IPS-18c (cell line): Measurements from ENCODE around the gene CAB39L.

Source experiments
- H3K4me3 ChIP-seq: 2 replicates; pipeline ENCODE4 v1.7.0; 2013; ENCODE audit warnings: low read depth, mild to moderate bottlenecking, low read length, moderate library complexity; ENCODE audit not compliant: insufficient read depth
- H3K9me3 ChIP-seq: one replicate; pipeline ENCODE4 v1.6.1; 2013; ENCODE audit warnings: mild to moderate bottlenecking, low read length, moderate library complexity; ENCODE audit not compliant: control insufficient read depth, insufficient read depth

The CAB39L gene

DNA sequence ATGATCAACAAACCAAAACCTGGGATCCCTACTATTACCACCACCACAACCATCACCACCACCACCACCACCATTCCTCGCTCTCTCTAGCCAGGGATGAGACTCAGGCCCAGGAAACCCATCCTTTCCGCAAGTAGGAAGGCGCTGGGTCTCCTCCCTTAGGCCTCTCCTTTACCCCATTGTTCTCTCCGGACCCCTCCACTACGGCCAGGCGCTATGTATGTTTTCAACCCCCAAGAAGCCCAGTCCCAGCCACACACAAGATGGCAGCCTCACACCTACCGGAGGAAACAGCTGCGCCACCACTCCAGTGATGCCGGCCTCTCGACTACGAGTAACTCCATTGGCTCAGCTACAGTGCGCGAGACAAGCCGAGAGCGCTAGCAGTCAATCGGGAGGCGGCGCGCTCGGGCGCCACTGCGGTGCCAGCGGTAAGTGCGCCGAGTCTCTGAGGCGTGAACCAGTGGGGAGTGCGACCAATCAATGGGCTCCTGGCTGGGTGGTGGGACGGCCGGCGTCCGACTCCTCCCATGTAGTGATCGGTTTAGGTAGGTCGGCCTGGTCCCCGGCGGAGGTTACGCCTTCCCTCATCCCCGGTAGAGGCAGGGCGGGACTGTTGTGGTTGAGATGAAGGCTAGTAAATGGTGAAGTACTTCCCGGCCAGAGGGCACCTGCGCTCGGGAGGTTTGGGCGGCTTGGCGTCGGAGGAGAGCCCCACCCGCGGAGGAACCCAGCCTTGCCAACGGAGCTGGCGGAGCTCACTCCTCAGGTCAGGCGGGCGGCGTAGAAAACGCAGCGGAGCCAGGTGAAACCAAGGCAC lies at the start of gene CAB39L, which contains the start of gene SETDB2:
Gene CAB39L, minus strand, starts transcription at position 361 of the 820 bp plus-strand sequence. CDS start 61,154 bp downstream, outside the sequence.
Gene SETDB2, plus strand, starts transcription at position 571 of the 820 bp plus-strand sequence. CDS start 7,620 bp downstream, outside the sequence.
- Histone ChIP-seq H3K4me3 (peak within 1 kb of the TSS; percentile 81), H3K9me3 (no peaks in the 10 kb centered on the region)

DNA sequence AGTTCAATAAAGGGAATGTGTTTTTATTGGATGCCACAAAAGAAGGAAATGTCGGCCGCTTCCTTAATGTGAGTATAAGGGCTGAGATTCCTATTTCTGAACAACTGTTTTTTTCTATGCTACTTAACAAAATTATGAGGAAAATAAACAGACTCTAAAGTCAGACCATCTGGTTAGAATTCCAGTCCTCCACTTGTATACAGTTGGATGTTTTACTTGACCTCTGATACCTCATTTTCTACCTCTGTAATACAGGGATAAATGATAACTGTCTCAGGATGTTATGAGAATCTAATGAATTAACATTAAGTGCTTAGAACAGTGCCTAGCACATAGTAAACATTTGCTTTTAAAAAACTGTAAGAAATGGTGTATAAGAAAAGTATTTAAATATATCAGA lies 44.7 kb upstream of the CAB39L start:
- Histone ChIP-seq H3K9me3 (no peaks in the 10 kb centered on the region), H3K4me3 (no peak overlapping the region)

DNA sequence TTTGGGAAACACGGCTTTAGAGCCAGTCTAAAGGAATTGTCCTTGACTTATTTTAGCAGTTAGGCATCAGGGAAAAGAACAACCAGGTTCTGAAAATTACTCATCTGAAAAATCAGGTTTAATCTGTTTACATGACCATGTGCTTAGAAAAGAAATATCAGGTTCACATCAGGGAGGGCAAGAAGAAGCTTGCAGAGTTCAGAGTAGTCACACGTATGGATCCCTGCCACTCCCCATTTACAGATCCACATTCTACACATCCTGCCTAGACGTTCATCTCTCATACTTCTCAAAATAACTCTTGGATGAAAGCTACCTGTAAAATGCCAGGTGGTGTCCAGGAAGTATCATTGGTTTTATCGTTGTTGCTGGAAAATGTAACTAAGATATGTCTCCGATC lies 37.9 kb upstream of the CAB39L start:
- Histone ChIP-seq H3K9me3 (no peaks in the 10 kb centered on the region), H3K4me3 (no peak overlapping the region)

DNA sequence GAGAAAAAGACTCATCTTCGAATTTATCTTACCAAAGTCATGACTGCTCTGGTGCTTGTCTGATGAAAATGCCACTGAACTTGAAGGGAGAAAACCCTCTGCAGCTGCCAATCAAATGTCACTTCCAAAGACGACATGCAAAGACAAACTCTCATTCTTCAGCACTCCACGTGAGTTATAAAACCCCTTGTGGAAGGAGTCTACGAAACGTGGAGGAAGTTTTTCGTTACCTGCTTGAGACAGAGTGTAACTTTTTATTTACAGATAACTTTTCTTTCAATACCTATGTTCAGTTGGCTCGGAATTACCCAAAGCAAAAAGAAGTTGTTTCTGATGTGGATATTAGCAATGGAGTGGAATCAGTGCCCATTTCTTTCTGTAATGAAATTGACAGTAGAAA lies 32.7 kb upstream of the CAB39L start:
- Histone ChIP-seq H3K9me3 (no peaks in the 10 kb centered on the region), H3K4me3 (no peak overlapping the region)

DNA sequence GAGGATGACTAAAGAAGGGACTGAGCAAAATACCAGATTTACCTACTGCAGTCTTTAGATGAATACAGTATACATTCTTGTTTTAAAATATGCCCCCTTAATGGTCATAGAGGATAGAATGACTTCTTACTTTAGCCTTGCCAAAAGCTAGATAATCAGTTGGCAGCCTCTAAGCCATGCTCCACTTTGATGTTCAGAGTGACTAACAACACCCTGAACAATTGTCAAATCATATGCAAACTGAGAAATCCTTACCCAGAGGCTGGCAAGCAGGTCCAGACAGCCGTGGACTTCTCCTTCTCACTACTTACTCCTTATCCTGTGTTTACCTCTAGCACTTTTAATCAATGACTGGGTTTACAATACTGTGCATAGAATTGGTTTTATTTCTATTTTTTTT lies 28.3 kb upstream of the CAB39L start:
- no peak overlapping the region for H3K4me3 ChIP-seq
- H3K9me3 ChIP-seq: no peaks in the 10 kb centered on the region

DNA sequence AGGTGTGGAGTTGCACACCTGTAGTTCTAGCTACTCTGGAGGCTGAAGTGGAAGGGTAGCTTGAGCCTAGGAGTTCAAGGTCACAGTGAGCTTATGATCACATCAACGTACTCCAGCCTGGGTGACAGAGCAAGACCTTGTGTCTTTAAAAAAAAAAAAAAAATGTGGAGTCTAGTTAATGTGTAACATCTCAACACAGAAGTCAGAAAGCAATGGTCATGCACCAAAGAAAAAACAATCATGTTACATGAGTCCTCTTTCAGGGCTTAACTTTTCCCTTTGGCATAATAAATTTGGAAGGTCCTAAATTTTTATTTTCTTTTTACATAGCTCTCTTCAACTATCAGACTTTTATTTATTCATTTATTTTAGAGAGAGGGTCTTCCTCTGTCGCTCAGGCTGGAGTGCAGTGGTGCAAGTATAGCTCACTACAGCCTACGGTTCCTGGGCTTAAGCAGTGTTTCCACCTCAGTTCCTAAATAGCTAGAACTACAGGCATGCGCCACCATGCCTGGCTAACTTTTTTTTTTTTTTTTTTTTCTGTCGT lies 22.5 kb upstream of the CAB39L start:
- peaks cover 5% of the 10 kb centered on the region for H3K9me3 ChIP-seq
- no peak overlapping the region for H3K4me3 ChIP-seq

DNA sequence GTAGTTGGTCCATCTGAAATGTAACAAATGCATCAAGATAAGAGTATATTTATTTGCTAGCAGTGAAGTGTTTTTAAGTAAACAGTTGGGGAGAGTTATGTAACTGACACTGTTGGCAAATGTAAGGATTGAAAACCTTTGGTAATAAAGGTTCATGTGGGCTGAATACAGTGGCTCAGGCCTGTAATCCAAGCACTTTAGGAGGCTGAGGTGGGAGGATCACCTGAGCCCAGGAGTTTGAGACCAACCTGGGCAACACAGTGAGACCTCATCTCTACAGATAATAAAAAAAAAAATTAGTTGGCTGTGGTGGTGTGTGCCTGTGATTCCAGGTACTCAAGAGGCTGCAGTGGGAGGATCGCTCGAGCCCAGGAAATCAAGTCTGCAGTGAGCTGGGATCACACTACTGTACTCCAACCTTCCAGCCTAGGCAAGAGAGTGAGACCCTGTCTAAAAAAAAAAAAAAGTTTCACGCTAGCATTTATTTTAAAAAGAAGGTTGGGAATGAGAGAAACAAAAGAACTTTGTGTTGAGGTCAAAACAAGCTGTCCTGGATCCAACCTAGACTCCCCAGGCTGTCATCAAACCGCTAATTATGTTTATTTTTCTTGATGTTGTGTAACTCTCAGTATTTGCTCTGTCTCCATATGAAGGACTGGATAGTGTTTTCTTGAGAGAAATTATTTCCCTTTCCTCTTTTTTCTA lies 20.9 kb upstream of the CAB39L start:
- peaks cover 5% of the 10 kb centered on the region for H3K9me3 ChIP-seq
- no peak overlapping the region for H3K4me3 ChIP-seq

DNA sequence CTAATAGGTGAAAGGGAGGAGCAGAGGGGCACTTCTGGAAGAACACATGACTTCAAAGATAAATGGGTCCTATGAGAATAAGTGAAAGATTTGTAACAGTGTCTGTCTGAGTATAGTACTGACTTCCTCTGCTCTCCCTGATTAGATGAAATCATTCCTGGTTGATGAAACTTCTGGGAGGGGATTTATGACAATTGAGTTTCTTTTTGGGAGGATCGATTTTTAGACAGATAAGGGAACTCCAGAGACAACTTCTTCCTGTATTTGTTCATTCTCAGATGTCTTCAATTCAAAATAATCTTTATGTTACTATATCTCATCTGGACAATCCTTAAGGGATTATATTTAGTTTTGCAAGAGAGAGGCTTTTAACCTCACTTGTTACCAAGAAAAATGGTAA lies 20.2 kb upstream of the CAB39L start:
- H3K9me3 ChIP-seq: peaks cover 5% of the 10 kb centered on the region
- H3K4me3 ChIP-seq: no peak overlapping the region

DNA sequence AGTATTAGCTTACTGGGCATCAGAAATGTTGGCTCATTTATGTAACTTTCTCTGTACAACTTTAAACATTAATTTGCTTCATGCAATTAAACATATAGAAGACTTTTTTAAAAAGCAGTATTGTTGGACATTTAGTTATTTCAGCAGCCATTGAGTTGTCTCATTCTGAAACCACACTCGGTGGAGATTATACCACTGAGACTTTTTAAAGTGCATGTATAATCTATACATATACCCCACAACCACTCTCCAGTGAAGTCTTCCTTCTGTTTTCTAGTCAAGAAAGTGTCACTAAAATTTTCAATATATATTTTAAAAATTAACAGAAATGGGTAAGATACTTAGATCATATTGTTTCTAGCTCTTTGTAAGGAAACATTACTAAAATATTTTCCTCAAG lies 15.7 kb upstream of the CAB39L start:
- Histone ChIP-seq H3K9me3 (peaks cover 5% of the 10 kb centered on the region), H3K4me3 (no peak overlapping the region)

DNA sequence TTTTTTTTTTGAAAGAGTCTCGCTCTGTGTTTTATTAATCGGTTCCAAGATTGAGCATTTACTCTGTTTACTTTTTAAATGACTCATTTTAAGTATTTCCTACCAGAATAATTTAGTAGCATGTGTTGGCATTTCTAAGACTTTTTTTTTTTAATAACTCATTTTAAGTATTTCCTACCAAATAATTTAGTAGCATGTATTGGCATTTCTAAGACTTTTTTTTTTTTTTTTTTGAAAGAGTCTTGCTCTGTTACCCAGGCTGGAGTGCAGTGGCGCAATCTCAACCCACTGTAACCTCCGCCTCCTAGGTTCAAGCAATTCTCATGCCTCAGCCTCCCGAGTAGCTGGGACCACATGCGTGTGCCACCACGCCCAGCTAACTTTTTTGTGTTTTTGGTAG lies 13.4 kb upstream of the CAB39L start:
- Histone ChIP-seq H3K4me3 (no peak overlapping the region), H3K9me3 (no peaks in the 10 kb centered on the region)

DNA sequence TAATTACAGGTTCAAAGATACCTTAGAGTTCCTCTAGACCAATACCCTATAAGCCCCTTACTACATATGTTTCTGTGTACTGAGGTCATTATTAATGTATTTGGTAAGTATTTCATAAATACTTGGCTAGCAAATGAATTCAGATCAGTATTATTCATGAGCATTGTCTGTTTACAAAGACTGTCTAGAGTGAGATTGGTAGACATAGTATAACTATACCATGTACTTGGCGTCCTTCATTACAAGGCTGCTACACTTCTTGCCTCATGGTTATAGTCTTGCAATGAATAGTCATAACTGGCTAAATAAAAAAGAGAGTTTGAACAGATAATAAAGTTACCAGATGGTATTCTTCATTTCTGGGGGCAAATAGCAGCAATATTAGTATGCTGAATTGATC lies 12.3 kb upstream of the CAB39L start:
- no peak overlapping the region for H3K4me3 ChIP-seq
- no peaks in the 10 kb centered on the region for H3K9me3 ChIP-seq

DNA sequence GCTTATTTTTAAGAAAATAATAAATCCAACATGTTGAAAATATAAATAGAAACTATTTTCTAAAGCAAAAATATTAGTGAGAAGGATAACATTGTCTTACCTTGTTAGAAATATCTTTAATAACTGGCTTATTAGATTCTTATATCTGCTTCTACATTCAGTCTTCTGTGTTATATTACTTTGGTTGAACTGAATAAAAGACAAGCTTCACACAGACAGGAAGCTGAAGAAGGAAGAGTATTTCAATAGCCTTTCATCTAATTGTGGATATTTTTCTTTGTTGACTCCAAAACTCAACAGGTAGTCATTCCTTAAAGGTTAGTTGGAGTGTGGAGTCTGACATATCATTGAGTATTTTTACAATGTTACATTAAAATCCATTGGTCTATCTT lies 11.1 kb upstream of the CAB39L start:
- H3K4me3 ChIP-seq: no peak overlapping the region

DNA sequence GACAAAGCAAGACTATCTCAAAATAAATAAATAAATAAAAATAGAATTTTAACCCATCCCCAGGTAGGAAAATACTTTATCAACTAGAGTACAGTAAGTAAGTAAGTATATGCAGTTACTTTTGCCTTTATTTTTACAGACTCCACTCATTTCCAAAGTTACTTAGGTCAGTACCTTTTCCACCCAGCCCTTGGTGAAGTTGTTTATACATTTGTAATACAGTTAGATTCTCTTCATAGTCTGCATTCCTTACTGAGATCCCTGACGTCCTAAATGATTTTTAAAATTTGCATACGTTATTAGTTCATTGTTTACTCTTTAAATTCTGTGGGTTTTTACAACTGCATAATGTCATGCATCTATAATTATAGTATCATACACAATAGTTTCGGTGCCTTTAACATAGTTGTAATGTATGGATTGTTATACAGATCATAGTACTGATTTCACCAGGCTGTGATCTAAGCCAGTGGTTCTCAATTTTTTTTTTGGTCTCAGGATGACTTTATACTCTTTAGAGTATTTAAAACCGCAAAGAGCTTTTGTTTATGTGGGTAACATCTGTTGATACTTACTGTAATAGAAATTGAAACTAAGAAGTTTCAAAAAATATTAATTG lies 10.6 kb upstream of the CAB39L start:
- no peak overlapping the region for H3K4me3 ChIP-seq
- H3K9me3 ChIP-seq: no peaks in the 10 kb centered on the region

More for the DNA sequence above, 11.1 kb upstream of the CAB39L start:
- H3K9me3 ChIP-seq: no peaks in the 10 kb centered on the region

DNA sequence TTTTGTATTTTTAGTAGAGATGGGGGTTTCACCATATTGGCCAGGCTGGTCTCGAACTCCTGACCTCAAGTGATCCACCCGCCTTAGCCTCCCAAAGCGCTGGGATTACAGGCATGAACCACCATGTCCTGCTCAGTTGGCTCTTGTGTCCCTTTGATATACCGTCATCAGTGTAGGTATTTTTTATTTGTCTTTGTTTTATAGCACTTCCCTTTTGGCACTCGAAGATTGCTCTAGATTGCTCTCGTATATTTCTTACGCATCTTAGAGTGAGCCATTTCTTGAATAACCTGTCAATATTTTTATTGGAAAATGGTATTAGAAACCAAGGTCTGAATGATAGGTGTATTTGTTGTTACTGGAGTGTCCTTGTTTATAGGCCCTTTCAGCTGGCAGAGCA lies 9.6 kb upstream of the CAB39L start:
- H3K9me3 ChIP-seq: no peaks in the 10 kb centered on the region
- H3K4me3 ChIP-seq: no peak overlapping the region

DNA sequence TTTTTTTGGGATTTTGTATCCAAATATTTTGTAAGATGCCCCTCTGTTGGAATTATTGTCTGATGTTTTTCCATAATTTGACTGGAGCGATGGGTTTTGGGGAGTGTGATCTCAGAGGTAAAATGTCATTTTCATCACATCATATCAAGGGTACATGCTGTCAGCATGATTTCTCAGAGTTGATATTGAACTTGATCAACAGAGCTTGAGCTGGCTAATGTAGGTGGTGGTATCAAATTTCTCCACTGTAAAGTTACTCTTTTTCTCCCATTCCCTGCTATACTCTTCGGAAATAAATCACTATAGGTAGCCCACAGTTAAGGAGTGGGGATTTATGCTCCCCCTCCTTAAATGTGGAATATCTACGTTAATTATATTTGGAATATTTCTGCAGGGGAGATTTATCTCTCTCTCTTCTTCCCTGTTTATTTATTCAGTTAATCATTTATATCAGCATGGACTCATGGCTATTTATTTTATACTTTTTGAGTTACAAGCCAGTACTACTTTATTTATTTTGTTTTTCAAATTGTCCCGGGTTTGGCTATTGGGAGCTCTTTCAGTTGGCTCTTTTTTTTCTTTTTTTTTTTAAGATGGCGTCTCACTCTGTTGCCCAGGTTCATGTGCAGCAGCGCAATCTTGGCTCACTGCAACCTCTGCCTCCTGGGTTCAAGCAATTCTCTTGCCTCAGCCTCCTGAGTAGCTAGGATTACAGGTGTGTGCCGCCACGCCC lies 9.0 kb upstream of the CAB39L start:
- no peaks in the 10 kb centered on the region for H3K9me3 ChIP-seq
- H3K4me3 ChIP-seq: no peak overlapping the region

DNA sequence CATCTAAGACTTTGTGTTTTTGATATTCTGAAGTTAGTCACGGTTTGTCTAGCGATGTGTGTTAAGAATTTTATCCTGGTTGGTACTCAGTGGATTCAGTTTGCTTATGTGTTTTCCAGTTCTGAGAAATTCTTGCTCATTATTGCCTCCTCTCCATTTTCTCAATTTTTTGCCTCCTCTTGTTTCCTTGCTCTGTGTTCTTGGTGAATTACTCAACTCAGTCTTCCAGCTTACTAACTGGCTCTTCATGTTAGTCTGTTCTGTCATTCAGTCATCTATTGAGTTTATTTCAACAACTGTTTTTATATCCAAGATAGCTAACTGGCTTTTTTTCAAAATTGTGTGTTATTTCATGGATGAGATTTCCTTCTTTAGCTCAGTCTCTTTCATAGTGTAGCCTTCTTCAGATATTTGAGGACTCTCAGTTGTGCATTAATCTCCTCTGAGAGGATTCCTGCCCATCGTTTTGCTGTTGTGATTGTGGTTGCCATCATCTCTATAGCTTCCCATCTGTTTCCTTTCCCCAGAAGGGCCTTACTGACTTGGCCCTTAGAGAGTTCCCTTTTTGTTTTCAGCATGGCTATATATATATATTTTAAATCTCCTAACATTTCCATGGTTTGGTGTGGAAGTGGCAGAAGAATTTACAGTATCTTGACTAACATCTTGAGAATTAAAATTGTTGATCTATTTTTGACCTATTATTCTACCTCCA lies 6.4 kb upstream of the CAB39L start:
- Histone ChIP-seq H3K4me3 (no peak overlapping the region), H3K9me3 (no peaks in the 10 kb centered on the region)

DNA sequence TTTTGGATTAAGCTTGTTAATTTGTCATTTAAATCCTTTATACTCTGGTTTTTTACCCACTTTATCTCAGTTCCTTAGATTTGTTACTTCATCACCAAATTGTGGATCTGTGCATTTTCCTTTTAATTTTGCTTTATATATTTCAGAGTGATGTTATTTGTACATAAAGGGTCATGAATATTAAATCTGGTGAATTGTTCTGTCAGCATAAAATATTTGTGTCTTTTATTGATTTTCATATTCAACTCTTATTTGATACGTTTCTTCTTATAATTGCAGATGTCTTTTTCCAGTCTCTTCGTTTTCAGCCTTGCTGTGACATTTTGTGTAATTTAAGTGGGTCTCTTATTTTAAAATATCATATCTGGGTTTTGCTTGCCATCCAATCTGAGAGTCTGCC lies 4.9 kb upstream of the CAB39L start:
- Histone ChIP-seq H3K9me3 (no peaks in the 10 kb centered on the region), H3K4me3 (no peak overlapping the region)
